GM18526 (cell line): ENCODE measurements around the gene EFNA5.

Source experiments
- POLR2A ChIP-seq: IDR thresholded peaks from 3 replicates; pipeline ENCODE4 v1.6.1; 2011; ENCODE audit not compliant: insufficient read length; ENCODE audit errors: extremely low read depth

Gene EFNA5

DNA sequence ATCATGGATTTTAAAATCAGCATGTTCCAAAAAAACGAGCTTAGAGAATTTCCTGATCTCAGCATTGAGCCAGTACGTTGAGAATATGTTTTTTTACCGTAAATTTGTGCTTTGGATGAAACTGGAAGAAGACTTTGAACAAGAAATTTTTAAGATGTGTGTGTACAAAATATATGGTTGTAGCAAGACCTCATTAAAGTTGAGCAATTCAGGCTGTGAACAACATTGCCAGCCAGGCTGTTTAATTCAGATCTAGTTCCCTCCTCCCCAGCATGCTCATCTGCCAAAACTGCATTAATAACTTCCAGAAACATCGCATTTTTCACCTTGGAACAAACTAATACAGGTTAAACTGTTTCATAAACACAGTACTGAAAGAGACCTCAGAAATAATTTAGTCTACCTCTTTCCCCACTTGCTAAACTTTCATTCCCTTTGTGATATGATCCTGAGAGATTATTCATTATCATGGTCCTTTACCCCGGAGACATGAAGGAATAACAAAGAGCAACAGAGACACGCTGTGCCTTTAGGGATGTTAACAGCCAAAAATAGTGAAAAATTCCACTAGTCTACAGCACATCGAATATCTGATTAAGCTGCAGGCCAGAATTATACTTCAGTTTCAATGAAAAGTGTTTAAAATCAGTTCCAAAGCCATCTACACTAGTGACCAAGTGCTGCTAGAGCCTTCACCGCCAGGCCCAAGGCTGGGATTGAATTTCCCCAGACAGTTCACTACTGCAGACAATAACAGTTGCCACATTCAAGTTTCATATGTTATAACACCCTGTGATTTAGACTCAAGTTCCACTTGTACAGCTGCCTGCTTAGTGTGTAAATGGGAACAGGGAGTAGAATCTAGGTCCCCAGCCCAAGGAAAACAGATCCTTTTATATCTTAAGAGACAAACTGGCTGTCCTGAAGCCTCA is 89.6 kb downstream of the EFNA5 start:
- TF ChIP-seq POLR2A = no peak

DNA sequence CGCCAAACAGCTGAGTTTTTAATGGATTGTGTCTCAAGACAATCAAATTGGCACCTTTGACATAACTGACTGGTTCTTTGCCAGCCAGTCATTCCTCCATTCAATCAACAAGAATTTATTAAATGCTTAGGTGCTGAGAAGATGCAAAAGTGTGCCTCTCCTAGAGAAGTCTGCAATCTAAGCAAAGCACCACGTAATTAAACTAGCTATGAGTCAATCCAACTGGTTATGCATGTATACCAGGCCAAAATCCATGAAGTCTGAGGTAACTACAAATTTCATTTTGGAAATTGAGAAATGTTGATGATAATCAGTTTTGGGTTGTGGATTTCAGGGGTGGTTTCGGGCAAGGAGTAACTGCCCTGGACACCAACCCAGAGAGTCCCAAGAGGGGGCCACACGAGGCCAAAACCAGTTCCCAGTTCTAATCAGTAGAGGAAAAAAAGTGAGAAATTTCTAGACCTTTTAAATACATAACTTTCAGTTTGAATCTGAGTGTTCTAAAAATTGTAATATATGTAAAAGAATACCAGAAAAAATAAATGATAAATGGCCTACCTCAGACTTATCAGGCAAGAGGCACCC is 92.6 kb downstream of the EFNA5 start:
- TF ChIP-seq POLR2A = no peak

DNA sequence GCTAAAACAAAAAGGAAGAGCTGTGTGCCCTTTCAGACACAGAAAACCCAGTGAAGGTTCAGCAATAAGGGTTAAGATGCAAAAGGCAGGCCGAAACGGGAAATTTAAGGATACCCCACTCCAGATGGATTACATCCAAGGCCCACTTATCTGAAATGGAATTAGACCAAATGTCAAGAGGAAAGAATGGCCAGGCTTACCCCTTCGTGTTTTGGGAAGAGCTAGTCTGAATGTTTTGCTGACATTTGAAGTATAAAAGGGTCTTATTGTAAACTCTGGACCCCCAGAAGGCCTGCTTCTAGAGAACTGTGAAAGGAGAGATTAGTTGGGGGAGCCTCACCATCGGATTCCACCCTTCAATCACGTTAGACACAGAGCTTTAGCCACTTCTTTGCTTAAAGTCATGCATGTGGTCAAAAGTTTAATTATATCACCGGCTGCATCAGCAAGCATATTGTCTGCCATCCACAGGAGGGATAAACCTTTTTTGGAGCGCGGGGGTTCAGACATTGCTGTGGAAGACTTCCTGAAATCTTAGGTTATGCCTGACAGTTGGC is 93.3 kb downstream of the EFNA5 start:
- TF ChIP-seq POLR2A = no peak

DNA sequence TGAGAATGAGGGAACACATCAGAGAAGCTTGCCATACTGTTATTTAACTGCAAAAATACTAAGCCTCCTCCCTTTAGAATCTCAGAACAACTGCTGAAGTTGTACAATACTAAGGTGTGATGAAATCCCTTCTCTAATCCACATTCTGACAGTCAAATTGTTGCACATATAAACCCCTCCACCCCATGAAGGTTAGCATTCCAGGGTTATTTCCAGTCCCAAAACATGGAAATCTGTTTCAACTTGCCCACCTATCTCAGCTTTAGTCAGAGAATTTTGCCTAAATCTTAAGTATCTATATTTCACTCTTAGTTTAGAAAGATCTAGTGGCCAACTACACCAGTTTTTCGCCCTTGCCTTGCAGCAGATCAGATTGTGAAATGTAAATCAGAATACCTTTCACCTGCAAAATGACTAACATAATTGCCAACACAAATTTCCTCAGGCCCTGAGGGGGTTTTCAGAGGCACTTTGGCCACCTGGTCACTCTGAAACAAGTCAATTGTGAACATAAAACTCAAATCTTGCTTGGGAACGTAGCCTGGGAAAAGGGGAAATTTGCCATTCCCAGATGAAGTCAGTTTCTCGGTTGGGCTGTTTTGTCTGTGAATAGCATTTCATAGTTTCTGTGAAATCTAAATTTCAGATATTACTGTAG is 93.9 kb downstream of the EFNA5 start:
- no peak for TF ChIP-seq POLR2A

DNA sequence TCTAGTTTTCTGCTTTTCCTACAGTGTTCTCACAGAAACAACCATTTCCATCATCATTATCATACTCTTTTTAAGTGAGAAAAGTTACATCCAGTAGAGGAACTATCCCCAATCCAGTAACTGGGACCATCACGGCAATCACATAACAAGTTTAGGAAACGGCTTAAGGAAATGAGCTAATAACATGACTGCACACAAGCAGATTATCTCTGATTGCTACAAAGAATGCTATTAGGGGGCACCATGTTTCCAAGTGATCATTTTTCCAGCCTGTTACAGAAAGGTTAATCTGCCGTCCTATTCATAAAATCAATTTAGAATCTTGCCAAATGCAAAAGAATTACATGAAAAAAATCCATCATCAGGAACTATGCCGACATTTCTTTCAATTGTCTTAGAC is 94.6 kb downstream of the EFNA5 start:
- TF ChIP-seq POLR2A = no peak

DNA sequence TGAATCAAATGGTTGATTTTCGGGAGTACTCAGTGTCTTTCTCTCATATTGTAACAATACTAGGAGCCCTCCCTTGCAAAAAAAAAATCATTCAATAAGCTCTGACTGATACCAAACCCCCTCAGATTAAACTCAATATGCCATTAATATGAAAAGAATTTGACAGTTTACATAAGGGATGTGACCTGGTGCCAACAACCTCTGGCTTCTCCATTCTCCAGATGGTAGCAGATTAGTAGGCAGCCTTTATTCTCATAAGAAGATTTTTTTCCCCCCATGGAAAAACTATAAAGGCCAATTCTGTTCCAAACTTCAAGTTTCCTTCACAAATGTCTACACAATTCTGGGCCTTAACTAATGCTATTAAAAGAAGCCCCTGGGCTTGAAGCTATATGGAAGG is 96.5 kb downstream of the EFNA5 start:
- no peak for TF ChIP-seq POLR2A

DNA sequence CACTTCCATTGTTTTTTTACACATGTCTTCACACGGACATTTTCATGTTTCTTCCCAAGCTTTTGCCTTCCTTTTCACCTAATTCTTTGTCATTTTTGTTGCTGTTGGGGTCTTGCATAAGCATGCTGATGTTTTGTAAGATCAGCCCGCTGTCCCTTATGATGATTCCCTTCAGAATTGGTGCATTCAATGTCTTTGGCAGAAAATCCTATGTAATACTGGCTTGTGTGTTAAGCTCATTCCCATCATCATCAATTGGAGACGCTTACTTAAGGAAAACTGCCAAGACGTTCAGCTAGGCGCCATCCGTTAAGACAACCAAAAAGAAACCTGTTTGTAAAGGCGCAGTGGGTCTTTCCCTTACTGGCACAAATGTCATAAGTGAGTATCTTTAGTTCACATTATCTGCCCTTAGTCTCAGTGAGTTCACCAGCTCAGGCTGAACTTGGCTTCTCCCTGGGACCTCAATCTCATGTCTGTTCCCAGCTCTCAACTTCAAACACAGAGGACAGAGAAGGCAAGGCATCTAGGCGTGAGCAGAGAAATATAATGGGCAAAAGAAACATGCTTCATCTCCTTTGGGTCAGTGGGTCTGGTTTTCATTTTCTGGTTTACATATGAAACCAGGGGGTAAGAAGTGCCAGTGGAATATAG is 97.9 kb downstream of the EFNA5 start:
- no peak for TF ChIP-seq POLR2A

DNA sequence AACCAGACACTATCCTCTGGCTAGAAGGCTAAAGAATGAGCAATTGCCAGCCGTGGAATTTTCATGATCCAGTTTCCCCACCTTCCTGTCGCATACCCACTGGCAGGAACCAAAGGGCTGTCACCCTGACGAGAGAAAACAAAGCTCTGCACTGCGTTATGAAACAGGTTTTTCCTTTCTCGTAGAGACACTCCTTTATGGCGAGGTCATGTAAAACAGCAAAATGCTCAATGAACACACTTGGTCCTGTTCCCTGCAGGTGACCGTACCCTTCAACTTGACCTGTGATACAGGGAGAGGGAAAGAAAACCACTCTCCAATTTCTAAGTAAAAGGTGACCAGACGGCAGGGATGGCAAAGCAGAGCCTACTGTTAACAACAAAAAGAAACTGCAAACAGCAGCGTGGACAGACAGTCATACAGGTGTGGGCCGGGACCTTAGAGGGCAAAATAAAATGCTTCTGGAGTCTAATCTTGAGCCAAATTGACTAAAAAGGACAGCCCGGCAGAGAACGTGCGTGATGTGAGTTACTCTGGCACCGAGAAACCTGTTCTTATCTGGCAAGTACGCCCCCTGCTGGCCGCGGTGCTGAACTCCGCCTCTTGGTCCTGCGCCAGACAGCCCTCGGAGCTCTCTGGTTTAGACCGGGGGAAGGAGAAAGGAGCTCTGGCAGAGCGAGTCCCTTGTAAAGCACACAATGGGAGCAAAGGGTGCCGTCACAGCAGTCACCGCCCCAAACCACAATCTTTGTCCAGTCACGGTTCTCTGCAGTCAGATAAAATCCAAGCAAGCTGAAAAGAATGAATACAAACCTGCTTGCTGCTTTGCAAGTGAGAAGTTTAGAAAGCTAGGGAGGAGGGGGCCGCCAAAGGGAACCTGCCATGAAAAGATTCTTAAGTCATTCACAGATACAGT is 98.9 kb downstream of the EFNA5 start:
- TF ChIP-seq POLR2A = no peak

DNA sequence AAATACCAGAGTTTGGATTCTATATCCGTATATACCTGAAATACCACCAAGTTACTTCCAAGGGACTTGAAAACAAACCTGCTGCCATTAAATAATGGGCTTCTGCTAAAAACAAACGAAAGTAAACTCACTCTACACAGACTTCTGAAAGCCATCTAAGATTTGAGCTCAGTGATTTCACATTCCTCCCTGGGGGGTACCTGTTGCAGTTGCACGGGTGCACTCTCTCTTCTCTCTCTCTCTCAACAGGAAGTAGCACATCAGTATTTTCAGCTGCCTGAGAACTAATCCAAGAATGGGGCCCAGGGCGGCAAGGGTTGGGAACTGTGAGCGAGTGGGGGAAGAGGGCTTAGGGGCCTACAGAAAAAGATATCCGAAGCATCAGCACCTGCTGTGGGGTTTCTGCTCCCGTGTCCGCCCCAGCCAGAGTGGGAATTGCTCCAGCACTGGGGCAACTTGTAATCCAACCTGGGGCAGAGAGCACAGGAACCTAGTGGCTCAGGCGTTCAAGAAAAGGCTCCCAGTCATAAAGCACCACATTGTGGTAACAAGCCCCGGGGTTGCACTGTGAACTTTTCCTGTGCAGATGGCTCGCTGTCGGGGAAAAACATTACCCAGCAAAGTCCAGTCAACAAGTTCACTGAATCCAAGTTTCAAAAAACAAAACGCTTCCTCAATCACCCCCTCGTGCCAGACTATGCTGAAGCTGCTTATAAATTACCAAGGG is 99.8 kb downstream of the EFNA5 start:
- no peak for TF ChIP-seq POLR2A

DNA sequence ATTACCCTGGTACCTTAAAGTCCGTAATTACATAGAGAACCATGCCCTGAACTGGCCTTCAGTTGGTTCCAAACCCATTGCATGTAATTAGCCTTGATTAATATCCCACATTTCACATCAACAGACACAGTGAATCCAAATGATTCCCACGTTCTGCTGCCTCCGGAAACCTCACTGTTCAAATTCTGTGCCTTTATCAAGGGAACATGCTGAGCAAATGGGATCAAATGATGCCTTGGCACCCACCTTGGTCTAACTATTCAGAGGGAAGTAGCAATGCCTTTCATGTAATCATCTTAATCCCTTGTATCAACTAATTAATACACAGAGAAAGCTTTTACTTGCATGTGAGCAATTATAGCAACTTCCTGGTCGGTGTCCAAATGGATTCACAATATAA is 100.6 kb downstream of the EFNA5 start:
- TF ChIP-seq POLR2A = no peak

DNA sequence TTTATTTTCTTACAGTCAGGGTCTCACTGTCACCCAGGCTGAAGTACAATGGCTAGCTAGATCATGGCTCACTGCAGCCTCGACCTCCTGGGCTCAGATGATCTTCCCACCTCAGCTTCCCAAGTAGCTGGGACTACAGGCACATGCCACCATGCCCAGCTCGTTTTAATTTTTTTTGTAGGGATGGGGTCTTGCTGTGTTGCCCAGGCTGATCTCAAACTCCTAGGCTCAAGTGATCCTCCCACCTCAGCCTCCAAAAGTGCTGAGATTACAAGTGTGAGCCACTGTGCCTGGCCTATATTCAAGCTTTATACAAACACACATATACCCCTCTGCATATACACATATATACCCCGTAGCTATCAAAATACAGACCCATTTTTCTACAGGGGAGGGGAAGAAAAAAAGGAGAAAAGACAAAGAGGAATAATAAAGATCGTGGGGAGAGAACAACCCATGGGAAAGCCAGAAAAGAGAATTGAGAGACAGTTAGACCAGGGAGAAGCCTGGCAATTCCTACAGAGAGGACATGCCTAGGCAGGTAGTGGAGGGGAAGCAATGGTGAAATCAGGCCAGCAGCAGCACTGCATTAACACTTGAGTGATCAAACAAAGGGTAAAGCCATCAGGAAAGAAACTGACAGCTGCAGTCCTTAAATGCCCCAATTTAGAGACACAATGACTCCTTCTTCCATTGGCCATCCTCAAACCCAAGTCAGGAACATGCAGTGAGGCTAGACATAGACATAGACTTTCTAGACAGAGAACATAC is 102.7 kb downstream of the EFNA5 start:
- no peak for TF ChIP-seq POLR2A

DNA sequence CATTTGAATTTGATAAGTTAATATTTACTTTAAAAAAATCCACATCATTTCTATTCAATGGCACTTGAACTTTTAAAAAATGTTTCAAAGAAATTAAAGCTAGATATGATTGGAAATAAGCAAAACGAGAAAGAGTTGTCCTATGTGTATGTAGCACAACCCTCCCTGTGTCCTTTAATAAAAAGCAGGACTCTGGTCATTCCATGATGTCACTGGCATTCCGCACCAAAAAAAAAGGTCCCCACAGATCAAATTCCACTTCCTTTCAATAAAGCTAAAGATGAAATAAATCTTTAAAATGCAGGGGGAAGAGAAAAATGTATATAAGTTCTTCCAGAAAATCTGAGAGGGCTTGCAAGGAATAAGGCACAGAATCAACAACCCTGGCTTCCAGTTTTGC is 103.8 kb downstream of the EFNA5 start:
- TF ChIP-seq POLR2A = no peak
